Measurements from ENCODE around the gene MACROH2A2. TPM values are rescaled to one million over a fixed set of nuclear protein-coding genes. Genes with fewer than 3 reads are reported as not detected.
"Not testable (repeated sequence)": the region's sequence is repeated elsewhere in the genome, so short reads cannot be mapped to it uniquely, and the experiment has no call there.

The MACROH2A2 gene
- total RNA-seq, 1 experiment from 2014 or later = 2.1 TPM

DNA sequence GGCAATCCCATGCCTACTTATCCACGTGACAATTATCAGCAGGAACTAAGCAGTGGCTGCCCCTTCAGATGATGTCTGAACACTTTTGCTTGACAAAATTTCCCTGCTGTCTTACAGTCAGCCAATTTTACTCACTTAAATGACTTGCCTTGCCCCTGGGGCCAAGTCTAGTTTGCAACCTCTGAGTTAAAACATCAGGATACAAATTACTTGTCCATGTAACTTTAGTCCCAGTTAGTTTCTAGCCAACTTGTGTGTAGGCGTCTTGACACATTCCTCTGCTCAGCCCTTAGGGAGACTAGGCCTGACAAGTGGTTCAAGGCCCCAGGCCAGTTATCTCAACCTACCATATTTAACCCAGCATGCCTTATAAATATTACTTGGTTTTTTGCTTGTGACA lies 105.5 kb downstream of the MACROH2A2 start:
- DNase-seq (ENCODE audit: low read depth) = no peak

DNA sequence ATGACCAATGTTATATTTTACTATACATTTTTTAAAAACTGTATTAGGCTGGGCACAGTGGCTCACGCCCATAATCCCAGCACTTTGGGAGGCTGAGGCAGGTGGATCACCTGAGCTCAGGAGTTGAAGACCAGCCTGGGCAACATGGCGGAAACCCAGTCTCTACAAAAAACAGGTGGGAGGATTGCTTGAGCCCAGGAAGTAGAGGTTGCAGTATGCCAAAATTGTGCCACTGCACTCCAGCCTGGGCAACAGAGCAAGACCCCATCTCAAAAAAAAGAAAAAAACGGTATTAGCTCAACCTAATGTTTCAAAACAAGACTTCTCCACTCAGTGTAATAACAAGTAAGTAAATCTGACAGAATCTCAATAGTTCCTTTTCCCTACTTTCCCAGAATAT lies 106.7 kb downstream of the MACROH2A2 start:
- DNase-seq (ENCODE audit: low read depth) = not testable (repeated sequence)

DNA sequence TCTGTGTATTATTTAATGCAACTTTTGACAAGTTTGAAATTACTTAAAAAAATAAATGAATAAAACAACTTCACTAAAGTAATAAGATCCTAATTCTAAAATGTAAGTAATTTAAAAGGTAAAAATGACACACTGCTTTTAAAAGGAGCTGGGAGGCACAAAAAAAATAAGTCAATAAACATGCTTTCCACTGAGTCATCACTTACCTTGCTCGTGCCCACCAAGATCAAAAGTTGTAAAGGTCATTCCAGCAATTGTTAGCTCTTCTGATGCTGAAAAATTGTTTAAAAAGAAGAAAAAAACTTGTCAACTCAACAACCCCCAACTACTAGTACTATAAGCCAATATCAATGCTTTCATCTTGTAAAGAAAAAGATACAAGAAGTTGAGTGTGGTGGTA lies 108.2 kb downstream of the MACROH2A2 start:
- DNase-seq (ENCODE audit: low read depth) = no peak

Other genes starting within 250 kb of the MACROH2A2 start
- 3.2 and 8.0 TPM in 2 replicates for gene AIFM2, start 80.0 kb downstream of the MACROH2A2 start, total RNA-seq (2014; rRNA removed; shearing (Covaris generic))
- gene TYSND1, start 93.9 kb downstream of the MACROH2A2 start, total RNA-seq (2014; rRNA removed; shearing (Covaris generic)) = 5.5 and 12.2 TPM in 2 replicates
- 130 and 183 TPM in 2 replicates for gene SAR1A, start 117.7 kb downstream of the MACROH2A2 start, total RNA-seq (2014; rRNA removed; shearing (Covaris generic))
- gene PPA1, start 180.6 kb downstream of the MACROH2A2 start, total RNA-seq (2014; rRNA removed; shearing (Covaris generic)) = 143 and 186 TPM in 2 replicates
- gene NPFFR1, start 231.2 kb downstream of the MACROH2A2 start, total RNA-seq (2014; rRNA removed; shearing (Covaris generic)) = not detected in 2 replicates